T-helper 2 cell (primary cell): ENCODE measurements around the gene LINC00632.

ENCODE experiments used
- DNase-seq, 5 experiments: peaks; one replicate each; pipeline versions ENCODE4 v3.0.0 to v3.0.0-alpha.2; 2012 to 2022

Gene LINC00632

GRCh38 chrX:140765043-140765784 lies 55.7 kb downstream of the LINC00632 start:
- no peak for DNase-seq

GRCh38 chrX:140766024-140766611 lies 56.6 kb downstream of the LINC00632 start:
- DNase-seq: peak in 2 of 5 experiments; percentile 5 to 38

GRCh38 chrX:140767646-140768045 lies 58.1 kb downstream of the LINC00632 start:
- no peak for DNase-seq

- no peak for DNase-seq
Measured at GRCh38 chrX:140775211-140775610, 65.7 kb downstream of the LINC00632 start.

- no peak for DNase-seq
Measured at GRCh38 chrX:140776320-140776719, 66.8 kb downstream of the LINC00632 start.

GRCh38 chrX:140794642-140795041 lies 85.1 kb downstream of the LINC00632 start:
- no peak for DNase-seq

GRCh38 chrX:140799216-140799615 lies 89.7 kb downstream of the LINC00632 start:
- DNase-seq: no peak

- no peak for DNase-seq
Measured at GRCh38 chrX:140804292-140804691, 94.7 kb downstream of the LINC00632 start.

- peak in 1 of 5 experiments; percentile 35 for DNase-seq
Measured at GRCh38 chrX:140815868-140816267, 106.3 kb downstream of the LINC00632 start.

- DNase-seq: peak in 1 of 5 experiments; percentile 31
Measured at GRCh38 chrX:140817943-140818342, 108.4 kb downstream of the LINC00632 start.

- DNase-seq: no peak
Measured at GRCh38 chrX:140821280-140821679, 111.7 kb downstream of the LINC00632 start.

- DNase-seq: peak in 1 of 5 experiments; percentile 72
Measured at GRCh38 chrX:140822184-140822583, 112.6 kb downstream of the LINC00632 start.

GRCh38 chrX:140822861-140823260 lies 113.3 kb downstream of the LINC00632 start:
- peak in 1 of 5 experiments; percentile 59 for DNase-seq

GRCh38 chrX:140836874-140837273 lies 127.3 kb downstream of the LINC00632 start:
- DNase-seq: no peak
